Regular cardiac myocyte (primary cell): ENCODE data around the gene LRP4. TPM values are rescaled to one million over a fixed set of nuclear protein-coding genes. Genes with fewer than 3 reads are reported as not detected.

Experiments
- total RNA-seq: library from RNA; depleted of rRNA; stranded (reverse); fragments of >200 nt; gene quantifications from 2 replicates; pipeline ENCODE4 v1.2.3, GENCODE V29; 2014

The LRP4 gene, protein sequence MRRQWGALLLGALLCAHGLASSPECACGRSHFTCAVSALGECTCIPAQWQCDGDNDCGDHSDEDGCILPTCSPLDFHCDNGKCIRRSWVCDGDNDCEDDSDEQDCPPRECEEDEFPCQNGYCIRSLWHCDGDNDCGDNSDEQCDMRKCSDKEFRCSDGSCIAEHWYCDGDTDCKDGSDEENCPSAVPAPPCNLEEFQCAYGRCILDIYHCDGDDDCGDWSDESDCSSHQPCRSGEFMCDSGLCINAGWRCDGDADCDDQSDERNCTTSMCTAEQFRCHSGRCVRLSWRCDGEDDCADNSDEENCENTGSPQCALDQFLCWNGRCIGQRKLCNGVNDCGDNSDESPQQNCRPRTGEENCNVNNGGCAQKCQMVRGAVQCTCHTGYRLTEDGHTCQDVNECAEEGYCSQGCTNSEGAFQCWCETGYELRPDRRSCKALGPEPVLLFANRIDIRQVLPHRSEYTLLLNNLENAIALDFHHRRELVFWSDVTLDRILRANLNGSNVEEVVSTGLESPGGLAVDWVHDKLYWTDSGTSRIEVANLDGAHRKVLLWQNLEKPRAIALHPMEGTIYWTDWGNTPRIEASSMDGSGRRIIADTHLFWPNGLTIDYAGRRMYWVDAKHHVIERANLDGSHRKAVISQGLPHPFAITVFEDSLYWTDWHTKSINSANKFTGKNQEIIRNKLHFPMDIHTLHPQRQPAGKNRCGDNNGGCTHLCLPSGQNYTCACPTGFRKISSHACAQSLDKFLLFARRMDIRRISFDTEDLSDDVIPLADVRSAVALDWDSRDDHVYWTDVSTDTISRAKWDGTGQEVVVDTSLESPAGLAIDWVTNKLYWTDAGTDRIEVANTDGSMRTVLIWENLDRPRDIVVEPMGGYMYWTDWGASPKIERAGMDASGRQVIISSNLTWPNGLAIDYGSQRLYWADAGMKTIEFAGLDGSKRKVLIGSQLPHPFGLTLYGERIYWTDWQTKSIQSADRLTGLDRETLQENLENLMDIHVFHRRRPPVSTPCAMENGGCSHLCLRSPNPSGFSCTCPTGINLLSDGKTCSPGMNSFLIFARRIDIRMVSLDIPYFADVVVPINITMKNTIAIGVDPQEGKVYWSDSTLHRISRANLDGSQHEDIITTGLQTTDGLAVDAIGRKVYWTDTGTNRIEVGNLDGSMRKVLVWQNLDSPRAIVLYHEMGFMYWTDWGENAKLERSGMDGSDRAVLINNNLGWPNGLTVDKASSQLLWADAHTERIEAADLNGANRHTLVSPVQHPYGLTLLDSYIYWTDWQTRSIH (N-terminal part only)
- total RNA-seq = 5.1 and 6.5 TPM in 2 replicates

DNA sequence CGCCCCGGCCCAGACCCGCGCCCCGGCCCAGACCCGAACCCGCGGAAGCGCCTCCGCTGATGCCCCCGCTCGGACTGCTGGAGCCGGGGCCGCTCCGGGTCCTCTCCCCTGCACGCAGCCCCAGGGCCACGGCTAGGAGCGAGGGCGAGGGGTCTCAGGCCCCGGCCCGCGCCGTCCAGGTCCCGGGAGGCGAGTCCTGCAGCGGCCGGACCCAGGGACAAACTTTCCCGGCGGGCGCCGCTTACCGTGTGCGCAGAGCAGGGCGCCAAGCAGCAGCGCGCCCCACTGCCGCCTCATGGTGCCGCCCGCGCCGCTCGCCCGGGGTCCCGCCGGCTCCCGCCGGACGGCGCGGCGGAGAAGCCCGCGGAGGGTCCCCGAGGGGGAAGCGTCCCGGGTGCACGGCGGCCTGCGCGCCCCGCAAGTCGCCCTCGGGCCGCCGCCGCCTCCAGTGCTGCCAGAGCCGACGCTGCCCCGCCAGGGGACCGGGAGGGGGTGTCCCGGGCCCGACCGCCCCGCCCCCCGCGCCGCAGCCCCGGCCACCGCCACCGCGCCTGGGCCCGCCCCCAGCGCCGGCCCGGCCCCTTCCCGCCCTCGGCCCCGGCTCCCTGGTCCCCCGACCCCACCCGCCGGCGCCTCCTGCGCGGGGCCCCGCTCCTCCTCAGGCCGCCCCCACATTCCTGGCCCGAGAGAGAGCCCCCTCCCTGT lies at the start of gene LRP4:
LRP4 (minus strand) TSS at position 468 of the 705 bp plus-strand sequence; CDS start at position 297, 171 bp downstream.

GRCh38 chr11:46936138-46937110 lies 18.1 kb upstream of the LRP4 start, which contains the start of gene CSTPP1:
Gene CSTPP1 (plus strand): TSS chr11:46936761. CDS start chr11:46936806, 45 bp downstream.

DNA sequence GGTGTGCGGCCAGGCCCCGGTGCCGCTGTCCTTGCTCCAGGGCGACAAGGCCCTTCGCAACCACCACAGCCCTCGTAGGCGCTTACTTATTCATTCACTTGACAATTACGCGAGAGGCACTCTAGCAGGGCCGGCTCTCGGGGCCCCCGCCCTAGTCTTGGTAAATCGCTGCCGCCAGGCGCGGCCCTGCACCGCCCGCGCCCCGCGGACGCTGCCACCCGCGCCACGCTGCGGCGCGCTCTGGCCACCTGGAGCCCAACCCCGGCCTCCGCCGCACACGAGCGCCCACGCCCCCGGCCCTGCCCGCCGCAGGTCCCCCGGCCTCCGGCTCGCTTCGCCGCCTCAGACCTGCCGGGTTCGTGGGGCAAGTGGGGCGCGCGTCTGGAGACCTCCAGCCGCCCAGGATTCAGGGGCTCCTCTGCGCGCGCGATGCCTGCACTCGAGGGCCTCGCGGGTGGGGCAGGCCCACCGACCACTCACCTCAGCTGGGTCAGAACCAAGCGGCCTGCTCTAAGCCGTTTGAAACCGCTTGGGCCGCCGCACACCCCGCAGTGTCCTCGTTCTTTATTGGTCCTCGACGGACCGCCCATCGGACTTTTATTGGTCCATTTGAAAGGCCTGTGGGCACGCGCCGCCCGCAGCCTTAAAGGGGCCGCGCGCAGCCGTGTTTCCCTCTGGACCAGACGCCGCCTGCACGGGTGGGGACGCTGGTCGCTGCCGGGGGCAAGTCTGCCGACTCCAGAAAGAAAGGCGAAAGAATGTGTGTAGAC lies 72.4 kb downstream of the LRP4 start, which contains the start of gene CKAP5:
CKAP5 (minus strand) TSS at position 541 of the 770 bp plus-strand sequence. CDS start 25,049 bp downstream, outside the sequence.

Other genes starting within 250 kb of the LRP4 start
- 33.3 and 35.1 TPM in 2 replicates for gene ARHGAP1, start 217.9 kb downstream of the LRP4 start, total RNA-seq
- 8.6 and 9.0 TPM in 2 replicates for gene ZNF408, start 217.5 kb downstream of the LRP4 start, total RNA-seq
- gene F2, start 199.3 kb downstream of the LRP4 start, total RNA-seq = 0.19 and 0.28 TPM in 2 replicates
- 55.5 and 85.3 TPM in 2 replicates for gene CKAP5, start 72.3 kb downstream of the LRP4 start, total RNA-seq
- gene CSTPP1, start 18.2 kb upstream of the LRP4 start, total RNA-seq = 11.0 and 15.1 TPM in 2 replicates